ENCODE measurements around the gene WBP1L.
A peak's percentile ranks its signal among the peaks of the same experiment; 100 is the strongest.

Gene WBP1L

DNA sequence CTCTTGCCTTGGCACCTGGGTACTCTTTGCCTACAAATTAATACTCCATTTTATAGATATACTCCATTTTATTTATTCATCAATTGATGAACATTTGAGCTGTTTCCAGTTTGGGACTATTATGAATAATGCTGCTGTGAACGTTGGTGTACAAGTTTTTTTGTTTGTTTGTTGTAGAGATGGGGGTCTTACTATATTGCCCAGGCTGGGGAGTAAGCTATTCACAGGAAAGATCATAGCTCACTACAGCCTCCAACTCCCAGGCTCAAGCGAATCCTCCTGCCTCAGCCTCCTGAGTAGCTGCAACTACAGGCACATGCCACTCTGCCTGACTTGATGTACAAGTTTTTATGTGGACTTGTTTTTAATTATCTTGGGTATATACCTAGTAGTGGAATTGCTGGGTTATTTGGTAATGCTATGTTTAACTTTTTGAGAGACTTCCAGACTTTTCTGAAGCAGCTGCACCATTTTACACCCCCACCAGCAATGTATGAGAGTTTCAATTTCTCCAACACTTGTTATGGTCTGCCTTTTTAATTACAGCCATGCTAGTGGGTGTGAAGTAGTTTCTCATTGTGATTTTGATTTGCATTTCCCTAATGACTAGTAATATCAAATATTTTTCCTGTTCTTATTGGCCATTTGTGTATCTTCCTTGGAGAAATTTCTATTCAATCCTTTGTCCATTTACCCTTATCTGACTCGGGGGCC lies 15.9 kb downstream of the WBP1L start:
- DNase-seq: no peak

DNA sequence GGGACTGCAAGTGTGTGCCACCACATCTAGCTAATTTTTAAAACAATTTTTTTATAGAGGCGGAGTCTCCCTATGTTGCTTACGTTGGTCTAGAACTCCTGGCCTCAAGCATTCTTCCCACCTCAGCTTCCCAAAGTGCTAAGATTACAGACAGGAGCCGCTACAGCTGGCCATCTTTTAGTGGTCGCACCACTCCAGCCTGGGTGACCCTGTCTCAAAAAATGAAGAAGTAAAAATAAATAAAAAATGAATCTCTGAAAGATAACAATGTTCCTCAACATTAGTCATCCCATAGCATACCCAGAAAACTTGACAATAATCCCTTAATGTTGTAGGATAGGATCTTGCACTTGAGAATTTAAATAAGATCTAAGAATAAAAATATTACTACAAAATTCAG lies 18.2 kb downstream of the WBP1L start:
- no peak for DNase-seq

DNA sequence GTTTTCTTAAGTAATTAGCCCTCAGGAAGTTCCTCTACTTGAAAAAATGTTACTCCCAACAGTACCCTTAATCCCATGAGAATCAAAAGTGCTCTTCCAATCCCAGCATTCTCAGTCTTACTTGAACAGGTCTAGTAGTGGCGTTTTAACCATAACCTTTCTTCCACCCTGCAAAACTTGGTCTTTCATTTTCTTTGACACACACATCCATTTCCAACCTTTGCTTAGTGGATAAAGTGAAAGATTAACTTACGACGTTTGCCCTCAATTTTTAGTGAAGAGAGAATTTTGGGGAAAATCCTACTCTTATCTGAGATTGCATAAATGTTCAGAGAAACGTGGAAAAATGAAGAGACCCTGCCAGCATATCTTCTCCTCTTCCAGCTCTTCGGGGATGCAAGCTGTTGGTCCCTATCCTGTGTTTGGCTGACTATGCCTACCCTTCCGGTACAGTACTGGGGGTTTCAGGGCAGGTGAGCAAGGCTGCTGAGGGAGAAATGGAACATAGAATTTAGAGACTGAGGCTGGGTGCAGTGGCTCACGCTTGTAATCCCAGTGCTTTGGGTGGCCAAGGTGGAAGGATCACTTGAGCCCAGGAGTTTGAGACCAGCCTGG lies 18.8 kb downstream of the WBP1L start:
- DNase-seq: no peak

DNA sequence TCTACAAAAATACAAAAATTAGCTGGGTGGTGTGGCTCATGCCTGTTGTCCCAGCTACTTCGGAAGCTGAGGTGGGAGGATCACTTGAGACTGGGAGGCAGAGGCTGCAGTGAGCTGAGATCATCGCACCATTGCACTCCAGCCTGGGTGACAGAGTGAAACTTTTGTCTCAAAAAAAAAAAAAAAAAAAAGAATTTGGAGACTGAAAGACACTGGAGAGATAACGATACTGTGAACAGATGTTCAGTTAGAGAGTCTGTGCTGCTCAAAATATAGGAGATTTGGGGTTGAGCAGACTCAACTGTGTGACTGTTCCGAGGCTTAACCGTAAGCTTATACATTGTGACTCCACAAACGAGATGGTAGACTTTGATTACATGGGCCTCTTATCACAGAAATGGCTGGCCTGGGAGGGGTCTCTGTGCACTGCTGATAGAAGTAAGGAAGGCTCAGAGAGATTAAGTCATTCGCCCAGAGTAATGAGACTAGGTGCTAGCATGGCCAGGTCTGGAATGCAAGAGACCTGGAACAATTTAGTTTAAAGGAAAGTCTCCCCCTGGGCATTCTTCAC lies 19.4 kb downstream of the WBP1L start:
- no peak for DNase-seq

DNA sequence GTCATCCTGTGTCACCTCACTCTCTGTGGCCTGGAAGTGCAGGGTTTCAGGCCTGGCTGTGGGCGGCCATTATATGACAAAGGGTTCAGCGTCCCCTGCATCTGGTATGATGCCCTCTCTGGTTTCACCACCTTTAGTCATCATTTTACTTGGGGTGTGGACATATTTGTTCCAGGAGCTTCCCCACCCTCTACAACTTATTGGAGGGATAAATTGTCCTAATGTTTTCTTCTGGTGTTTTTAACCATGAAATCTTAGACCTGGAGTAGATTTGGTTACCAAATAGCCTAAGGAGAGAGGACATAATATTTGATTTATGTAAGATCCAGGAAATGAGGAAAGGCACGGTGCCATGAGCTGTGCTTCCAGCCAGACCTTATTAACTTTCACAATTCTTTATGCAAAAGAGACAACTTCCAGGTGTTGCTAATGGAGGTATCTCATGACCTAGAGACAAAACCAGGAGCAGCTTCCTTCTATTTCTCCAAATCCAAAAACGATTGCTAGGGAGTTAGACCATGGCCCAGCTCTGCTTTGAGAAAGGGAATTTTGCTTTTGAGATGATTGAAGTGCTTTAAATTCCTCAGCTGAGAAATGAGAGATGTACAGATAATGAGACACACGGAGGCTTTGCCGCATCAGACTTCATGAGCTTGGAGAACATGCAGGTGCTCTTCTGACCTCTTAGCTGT lies 20.9 kb downstream of the WBP1L start:
- DNase-seq: no peak

DNA sequence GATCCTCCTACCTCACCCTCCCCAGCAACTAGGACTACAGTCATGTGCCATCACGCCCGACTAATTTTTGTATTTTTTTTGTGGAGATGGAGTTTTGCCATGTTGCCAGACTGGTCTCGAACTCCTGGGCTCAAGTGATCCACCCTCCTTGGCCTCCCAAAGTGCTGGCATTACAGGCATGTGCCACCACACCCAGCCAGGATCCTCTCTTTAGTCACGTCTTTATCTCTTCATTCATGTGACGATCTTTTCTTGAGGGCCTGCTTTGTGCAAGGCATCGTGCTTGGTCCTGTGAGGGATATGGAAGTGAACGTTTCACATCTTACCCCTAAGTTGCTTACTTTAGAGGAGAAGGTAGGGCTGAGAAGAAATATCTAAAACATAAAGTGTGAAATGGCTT lies 21.6 kb downstream of the WBP1L start:
- DNase-seq: no peak

DNA sequence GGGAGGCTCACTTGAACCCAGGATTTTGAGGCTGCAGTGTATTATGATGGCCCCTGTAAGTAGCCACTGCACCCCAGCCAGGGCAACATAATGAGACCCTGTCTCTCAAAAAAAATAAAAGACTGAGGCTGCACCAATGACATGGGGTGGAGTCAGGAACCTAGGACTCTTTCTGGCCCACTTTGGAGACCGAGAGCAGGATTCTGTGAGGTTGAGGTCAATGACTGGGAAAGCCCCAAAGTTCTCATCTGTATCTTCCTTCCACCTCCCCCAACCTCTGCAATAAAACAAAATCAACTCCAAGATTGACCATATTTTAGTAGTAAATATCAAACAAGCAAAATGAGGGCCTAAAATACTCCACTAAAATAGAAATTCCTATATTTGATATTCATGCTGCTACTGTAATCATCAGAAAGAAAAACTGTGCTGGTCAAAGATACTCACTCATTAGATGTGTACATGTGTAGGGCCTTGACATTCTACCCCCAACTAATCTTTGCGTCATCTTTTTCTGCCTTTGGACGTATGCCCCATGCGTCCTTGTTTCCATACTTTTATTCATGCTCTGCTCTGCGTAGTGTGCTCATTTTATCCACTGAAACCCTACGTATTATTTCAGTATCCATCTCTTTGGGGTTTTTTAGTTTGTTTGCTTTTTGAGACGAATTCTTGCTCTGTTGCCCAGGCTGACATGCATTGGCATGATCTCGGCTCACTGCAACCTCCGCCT lies 23.8 kb downstream of the WBP1L start:
- no peak for DNase-seq

DNA sequence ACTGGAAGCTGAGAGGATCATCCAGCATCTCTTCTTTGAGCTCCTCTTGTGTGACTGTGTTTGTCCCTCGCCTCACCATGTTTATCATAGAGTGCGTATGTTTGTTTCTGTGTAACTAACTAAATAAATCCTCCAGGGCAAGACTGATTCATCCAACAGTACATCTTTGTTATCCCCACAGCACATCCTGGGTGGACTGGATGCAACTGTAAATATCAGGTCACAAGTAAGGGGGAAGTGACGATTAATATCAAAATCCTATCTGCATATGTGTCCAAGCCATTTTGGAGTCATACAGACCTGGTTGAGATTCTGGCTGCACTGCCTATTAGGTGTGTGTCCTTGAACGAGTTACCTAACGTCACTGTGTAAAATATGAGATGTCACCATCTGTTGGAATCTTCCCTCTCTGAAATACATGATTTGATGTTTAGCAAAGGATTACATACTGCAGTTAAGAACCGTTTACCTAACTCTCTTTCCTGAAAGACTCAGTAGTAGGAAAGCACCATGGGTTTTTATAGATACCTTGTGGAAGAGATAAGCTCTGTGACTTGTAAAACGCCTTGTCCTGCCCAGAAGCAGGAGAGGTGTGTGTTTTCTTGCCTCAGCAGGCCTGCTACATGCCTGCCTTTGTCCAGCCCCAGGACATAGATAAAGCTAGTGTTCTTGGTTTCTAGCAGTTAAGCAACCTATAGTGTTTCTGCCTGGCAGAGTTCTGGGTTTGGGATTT lies 25.8 kb downstream of the WBP1L start:
- no peak for DNase-seq

DNA sequence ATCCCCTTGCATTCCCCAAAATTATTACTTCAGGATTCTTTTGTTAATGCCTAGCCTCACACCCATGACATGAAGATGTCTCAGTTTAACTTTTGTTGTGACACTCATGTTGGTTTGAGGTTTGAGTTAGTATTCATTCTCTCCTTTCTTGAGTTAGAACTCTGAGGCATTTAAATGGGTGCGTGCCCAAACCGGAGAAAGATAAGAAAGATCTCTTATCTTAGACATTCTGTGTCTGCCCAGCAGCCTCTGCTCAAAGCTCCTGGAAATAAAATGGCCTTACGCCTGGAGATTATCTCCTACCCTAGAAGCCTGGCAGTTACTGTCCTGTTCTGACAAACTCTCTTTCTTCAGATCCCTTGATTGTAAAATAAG lies 26.3 kb downstream of the WBP1L start:
- no peak for DNase-seq

DNA sequence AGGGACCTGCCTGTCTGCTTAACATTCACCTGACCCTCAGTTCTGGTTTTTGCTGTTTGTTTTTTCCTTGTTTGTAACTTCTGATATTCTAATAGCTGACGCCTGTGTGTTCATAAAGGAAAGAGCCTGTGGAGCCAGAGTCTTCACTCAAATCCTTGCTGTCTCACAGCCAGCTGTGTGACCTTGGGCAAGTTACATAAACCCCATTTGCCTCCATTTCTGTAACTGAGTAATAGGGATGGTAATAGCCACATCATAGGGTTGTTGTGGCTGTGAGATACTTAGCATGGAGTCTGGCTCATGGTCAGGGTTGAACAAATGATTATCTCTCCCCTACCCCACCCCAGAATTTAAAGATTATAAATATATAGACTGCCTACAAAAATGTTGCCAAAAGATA lies 27.0 kb downstream of the WBP1L start:
- DNase-seq: no peak

DNA sequence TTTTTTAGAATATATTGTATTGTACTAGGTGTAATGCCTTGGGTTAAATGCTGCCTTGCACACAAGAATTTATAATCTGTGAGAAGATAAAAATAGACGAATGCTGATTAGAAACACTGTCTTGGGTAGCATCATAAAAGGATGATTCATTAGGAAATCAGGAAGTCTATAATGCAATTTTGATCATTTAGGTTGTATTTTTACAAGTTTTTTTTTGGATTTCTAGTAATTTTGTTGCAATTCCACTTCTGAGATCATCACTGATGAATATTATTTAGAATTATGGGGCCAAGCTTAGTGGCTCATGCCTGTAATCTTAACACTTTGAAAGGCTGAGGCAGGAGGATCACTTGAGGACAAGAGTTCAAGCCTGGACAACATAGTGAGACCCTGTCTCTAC lies 29.6 kb downstream of the WBP1L start:
- no peak for DNase-seq

DNA sequence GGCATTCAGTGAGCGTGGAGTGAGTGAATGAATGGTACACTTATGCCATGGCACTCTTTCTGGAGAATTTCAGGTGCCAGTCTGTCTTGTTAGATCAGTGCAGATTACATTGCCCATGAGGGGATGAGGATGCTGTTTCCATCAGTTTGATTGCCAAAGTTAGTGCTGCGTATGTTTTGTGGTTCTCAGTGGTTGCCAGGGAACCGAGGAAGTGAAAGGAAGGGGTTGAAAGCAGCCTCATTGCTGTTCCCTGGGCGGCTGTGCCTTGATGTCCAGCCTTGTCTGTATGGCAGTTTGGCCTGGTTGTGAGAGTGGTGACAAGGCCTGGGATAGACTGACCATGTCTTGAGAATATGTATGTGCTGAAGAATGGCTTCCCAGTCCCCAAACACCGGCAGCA lies 30.2 kb downstream of the WBP1L start:
- peak; percentile 7 for DNase-seq

DNA sequence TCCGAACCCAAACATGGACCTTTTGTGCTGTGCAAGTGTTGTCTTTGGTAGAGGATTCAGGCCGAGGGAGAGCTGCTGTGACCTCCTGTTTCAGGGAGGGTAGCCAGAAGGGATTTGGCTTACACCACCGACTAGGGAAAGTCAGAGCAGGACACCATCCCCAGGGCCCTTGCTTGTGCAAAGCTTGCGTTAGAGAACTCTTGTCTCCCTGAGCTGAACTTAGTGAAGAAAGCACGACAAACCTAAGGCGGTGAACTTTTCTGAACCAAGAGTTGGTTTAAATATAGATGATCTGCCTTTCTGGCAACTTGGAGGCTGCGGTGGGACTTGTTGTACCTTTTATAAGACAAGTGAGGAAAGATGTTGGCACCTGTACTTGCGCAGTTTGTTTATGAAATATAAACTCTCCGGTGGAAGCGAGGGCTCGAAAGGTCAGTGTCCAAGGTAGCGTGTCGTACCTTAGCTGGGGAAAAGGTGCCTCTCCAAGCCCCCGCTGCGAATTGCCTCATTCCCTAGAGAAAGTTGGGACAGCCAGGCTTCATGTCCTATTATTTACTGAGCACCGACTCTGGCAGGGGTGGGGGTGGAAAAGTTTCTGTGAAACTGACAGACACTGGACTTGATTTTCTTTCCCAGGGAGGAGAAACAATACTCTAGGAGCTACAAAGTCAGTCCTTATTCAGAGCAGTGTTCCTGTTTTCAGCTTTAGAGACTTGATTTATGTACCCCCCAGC lies 31.6 kb downstream of the WBP1L start:
- no peak for DNase-seq

DNA sequence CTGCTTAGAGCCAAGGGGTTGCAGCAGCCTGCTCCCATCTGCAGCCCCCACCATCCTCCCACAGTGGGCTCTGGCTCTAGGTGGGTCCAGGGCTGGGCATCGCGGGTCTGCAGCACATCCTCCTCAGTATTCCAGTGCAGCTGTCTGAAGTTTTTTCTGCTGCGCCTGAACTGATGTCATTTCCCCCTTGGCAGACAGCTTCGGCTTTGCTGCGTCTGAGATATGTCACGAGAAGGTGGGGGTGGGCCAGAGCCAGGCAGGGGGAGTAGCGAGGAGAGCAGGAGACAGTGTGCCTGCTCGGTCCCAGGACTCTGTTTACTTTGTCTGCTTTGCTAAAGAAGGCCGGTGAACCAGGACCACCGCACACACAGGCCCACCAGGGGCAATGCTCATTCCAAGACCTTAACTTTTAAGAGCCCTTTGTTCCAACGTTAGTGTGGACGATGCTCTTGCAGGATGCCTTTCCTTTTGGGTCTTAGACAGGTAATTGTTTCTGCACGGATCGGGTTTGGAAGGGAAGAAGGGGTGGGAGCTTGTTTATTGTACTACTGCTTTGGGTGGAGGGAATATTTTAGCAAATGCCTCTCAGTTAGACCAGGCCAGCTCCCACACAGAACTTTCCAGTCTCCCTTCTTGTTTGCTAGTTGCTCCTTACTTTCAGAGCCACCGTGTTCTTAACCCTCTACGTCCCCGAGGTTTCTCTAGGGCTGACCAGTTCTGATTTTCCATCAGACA lies 32.4 kb downstream of the WBP1L start:
- no peak for DNase-seq

DNA sequence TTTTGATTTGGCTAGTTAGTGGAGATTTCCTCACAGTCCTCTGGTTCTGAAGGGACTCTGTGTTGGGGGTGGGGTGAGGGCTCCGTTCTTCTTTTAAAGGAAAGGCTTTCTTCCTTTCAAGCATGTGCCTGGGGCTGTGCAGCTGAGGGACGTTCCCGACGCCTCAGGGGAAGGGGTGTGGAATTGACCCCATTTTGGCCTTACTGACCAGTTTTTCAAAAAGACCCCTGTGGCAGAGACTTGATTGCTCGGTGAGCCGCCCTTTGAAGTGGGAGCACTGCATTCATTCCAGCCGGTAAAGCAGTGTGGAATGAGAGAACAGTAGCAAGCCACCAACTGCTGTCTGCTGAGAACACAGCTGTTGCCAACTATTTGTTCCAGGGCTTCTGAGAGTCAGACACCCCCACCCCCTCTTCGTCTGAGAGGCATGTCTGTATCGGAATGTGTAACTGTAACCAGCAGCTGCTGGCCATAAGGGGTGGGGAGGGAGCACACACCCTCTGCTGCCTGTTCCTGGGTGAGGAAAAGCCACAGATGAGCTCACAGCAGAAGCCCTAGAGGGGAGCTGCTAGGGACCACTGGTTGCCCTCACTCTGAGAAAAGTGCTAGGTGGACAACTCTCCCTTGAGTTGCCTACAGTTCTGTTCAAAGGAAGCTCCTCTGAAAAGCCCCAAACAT lies 33.2 kb downstream of the WBP1L start:
- DNase-seq: peak; percentile 9

DNA sequence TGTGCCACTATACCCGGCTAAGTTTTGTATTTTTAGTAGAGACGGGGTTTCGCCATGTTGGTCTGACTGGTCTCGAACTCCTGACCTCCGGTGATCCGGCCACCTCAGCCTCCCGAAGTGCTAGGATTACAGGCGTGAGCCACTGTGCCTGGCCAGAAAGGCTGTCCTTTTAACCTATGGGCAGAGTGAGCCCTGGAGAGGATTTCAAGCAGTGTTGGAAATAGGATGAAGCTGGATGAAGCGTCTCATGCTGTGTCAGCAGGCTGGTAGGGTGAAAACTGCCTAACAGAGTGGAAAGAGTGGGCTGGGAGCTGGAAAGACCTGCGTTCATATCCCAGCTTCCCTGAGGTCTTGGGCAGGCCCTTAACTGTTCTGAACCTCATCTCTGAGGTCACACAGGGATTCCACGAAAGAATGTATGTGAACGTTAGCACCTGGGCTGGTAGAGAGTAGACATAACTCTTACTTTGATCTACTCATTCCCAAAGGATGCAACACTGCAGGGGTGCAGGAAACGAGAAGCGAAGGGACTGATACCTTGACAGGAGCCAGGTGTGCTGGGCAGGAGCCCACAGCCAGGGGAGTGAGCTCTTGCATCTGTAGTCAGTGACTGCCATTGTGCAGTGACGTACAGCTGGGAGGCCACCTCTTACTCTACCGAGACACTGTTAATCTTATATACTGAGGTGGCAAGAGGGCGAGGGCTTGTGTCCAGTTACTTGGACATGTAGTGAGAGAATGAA lies 34.1 kb downstream of the WBP1L start:
- no peak for DNase-seq

DNA sequence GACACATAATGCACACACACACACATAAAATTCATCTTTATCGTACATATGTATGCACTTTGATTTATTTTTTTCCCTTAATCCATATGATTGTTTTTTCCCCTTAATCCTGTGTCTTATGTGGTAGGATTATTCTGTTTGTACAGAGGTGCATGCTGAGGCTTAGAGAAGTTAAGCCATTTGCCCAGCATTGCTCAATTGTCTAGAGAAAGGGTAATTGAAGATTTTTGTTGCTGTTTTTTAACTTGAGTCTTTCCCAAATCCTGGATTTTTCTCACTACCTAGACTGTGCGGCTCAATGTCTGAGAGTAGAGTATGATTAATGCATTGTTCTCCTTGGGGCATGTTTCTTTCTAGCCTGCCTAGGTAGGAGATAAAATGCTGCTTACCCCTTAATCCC lies 35.0 kb downstream of the WBP1L start:
- no peak for DNase-seq

DNA sequence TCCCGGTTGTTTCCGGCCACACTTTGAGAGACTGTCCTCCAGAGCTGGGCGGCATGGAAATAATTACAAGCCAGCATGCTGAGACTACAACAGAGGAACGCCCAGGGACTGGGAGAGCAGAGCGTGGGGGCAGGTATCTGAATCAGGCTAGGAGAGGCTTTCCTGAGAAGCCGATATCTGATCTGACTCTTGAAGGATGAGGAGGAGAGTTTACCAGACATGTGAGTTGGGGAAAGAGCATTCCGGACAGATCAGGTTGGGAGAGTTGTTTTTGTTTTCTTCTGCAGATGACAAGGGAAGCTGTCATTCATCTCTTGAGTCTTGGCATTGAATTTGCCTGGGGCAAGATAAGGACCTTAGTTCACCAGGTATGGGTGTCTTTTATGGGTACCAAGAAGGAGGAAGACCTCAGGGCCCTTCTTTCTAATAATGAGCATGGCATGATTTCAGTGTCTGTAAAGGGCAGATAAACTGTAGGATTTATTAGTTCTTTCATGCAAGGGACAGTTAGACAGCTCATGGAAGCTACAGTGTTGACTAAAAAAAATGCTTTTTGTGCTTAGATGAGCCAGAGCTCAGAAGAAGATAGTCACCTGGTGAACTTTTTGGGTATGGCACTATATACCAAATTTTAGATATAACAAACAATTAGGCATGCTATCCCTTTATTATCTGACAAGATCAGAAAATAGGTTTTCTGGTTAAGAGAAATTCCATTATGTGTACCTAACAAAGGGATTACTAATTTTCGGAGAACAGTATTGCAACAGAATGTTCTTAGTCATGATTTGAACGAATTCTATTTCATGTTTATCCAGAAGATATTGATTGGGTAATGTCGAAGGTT lies 36.2 kb downstream of the WBP1L start:
- no peak for DNase-seq

DNA sequence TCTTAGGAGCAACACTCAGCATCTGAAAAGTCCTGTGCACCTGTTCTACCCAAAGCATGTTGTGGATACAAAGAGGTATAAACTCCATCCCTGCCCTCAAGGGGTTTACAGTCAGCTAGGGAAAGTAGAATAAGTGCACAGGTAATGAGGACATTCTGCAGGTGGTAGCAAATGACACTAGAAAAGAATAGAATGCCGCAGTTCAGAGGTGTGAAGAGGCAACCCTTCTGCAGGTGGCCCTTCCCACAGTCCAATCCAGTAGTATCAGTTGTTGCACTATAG lies 36.7 kb downstream of the WBP1L start:
- no peak for DNase-seq
